Common myeloid progenitor, CD34-positive (primary cell): ENCODE results near the gene ZXDB.
"Not testable (repeated sequence)": the region's sequence is repeated elsewhere in the genome, so short reads cannot be mapped to it uniquely, and the experiment has no call there.

Experiments used
- CTCF ChIA-PET: fragments of 350-600 bp; sonication (Branson Sonifier 250); formaldehyde crosslinking; loops from one replicate; lab custom pipeline; 2021; ENCODE audit warnings: antibody characterized with exemption; lab: Charles Lee
- POLR2A ChIA-PET: fragments of 350-600 bp; sonication (Branson Sonifier 250); formaldehyde crosslinking; loops from one replicate; lab custom pipeline; 2021; ENCODE audit warnings: antibody characterized with exemption; lab: Charles Lee
- DNase-seq, 3 donors: peaks; one replicate each; pipeline versions ENCODE4 v3.0.0 to v3.0.0-alpha.2; 2013
- H3K27ac ChIP-seq, 2 experiments: 1 replicate in 1 of 2; 2 replicates in 1 of 2; pipeline ENCODE4 v1.7.0; 2013; ENCODE audit warnings: inconsistent platforms in 2 of 2, low read length in 2 of 2, mild to moderate bottlenecking in 2 of 2, low read depth in 1 of 2, moderate library complexity in 1 of 2; ENCODE audit not compliant: severe bottlenecking in 2 of 2, insufficient read depth in 1 of 2, poor library complexity in 1 of 2
- H3K27me3 ChIP-seq, 5 experiments: replicated peaks in 2 of 5; 1 replicate in 3 of 5; 2 replicates in 2 of 5; pipeline versions ENCODE4 v1.6.1 to v1.7.0; 2013; ENCODE audit warnings: low read length in 4 of 5, mild to moderate bottlenecking in 2 of 5, moderate library complexity in 2 of 5, inconsistent platforms in 1 of 5; ENCODE audit not compliant: insufficient read depth in 5 of 5, control insufficient read depth in 4 of 5
- H3K36me3 ChIP-seq, 4 experiments: 1 replicate in 2 of 4; 2 replicates in 2 of 4; pipeline versions ENCODE4 v1.6.1 to v1.7.0; 2013; ENCODE audit warnings: low read length in 3 of 4, control low read depth in 1 of 4, mild to moderate bottlenecking in 1 of 4; ENCODE audit not compliant: control insufficient read depth in 4 of 4, insufficient read depth in 4 of 4
- H3K4me1 ChIP-seq, 4 experiments: 1 replicate in 3 of 4; 2 replicates in 1 of 4; pipeline versions ENCODE4 v1.6.1 to v1.7.1; 2013; ENCODE audit warnings: low read length in 3 of 4, mild to moderate bottlenecking in 3 of 4, control low read depth in 1 of 4, inconsistent platforms in 1 of 4, moderate library complexity in 1 of 4; ENCODE audit not compliant: control insufficient read depth in 4 of 4, insufficient read depth in 4 of 4; ENCODE audit errors: control extremely low read depth in 1 of 4
- H3K4me3 ChIP-seq, 7 experiments: 1 replicate in 4 of 7; 2 replicates in 3 of 7; pipeline versions ENCODE4 v1.5.1 to v1.7.0; 2013; ENCODE audit warnings: mild to moderate bottlenecking in 7 of 7, low read length in 6 of 7, moderate library complexity in 6 of 7, inconsistent platforms in 2 of 7, low read depth in 2 of 7, control low read depth in 1 of 7; ENCODE audit not compliant: insufficient read depth in 4 of 7, control insufficient read depth in 1 of 7; ENCODE audit errors: extremely low read depth in 1 of 7
- H3K9me3 ChIP-seq, 5 experiments: 1 replicate in 4 of 5; 2 replicates in 1 of 5; pipeline versions ENCODE4 v1.6.1 to v1.7.1; 2013; ENCODE audit warnings: low read length in 4 of 5, mild to moderate bottlenecking in 2 of 5, inconsistent platforms in 1 of 5, low read depth in 1 of 5, moderate library complexity in 1 of 5; ENCODE audit not compliant: control insufficient read depth in 4 of 5, insufficient read depth in 2 of 5; ENCODE audit errors: control extremely low read depth in 1 of 5
- WGBS: methylation state at CpG from one replicate; pipeline ENCODE4 v1.1.5; 2013; ENCODE audit not compliant: insufficient coverage; 5-methylcytosine and 5-hydroxymethylcytosine counted together

The ZXDB gene

DNA sequence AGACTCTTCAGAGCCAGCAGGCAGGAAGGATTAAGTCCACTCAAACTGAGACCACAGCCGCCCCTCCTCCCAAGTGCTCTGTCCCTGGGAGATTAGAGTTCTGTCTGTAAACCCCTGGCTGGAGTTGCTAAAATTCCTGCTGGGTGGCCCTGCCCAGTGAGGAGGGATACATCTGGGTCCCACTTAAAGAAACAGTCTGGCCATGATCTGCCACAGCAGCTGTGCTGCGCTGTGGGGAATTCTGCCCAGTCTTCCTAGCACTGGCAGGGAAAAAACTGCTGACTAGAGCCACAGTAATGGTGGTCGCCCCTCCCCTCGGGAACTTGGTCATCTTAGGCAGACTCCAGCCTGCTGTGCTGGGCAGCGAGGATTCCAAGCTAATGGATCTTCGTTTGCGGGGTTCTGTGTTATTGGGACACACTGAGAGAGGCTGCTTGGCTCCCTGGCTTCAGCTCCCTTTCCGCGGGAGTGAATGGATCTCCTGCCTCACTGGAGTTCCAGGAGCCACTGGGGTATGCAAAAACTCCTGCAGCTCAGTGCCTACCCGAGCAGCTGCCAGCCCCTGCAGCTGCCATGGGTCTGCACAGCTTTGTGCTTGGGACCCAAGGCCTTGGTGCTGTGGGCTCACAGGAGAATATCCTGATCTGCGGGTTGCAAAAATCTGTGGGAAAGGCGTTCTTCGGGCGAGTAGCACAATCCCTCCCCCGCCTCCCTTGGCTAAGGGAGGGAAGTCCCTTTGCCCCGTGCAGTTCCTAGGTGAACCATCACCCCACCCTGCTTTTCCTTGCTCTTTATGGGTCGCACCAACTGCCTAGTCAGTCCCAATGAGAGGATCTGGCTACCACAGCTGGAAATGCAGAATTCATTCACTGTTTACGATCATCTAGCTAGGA, 15.7 kb downstream of the ZXDB start:
- DNase-seq: no peak
- Histone ChIP-seq H3K36me3 (peaks cover 0 to 2% (median 0%) of the 10 kb centered on the region in 4 experiments), H3K4me1 (no peaks in the 10 kb centered on the region), H3K4me3 (no peak overlapping the region), H3K27ac (no peak overlapping the region), H3K9me3 (peaks cover 0 to 11% (median 1%) of the 10 kb centered on the region in 5 experiments), H3K27me3 (no peaks in the 10 kb centered on the region)
- ChIA-PET CTCF (no interaction called here), POLR2A (no interaction called here)
- WGBS: 75% methylated on average over 14 of the region's 18 CpGs

DNA sequence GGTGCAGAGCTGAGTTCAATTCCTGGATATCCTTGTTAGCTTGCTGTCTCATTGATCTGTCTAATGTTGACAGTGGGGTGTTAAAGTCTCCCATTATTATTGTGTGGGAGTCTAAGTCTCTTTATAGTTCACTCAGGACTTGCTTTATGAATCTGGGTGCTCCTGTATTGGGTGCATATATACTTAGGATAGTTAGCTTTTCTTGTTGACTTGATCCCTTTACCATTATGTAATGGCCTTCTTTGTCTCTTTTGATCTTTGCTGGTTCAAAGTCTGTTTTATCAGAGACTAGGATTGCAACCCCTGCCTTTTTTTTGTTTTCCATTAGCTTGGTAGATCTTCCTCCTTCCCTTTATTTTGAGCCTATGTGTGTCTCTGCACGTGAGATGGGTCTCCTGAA, 21.5 kb downstream of the ZXDB start:
- H3K4me3 ChIP-seq, H3K4me1 ChIP-seq, H3K9me3 ChIP-seq, POLR2A ChIA-PET, H3K27me3 ChIP-seq, CTCF ChIA-PET, H3K27ac ChIP-seq, DNase-seq, H3K36me3 ChIP-seq: not testable (repeated sequence)
- no CpG with 5 or more reads among the region's 1 CpG for WGBS

DNA sequence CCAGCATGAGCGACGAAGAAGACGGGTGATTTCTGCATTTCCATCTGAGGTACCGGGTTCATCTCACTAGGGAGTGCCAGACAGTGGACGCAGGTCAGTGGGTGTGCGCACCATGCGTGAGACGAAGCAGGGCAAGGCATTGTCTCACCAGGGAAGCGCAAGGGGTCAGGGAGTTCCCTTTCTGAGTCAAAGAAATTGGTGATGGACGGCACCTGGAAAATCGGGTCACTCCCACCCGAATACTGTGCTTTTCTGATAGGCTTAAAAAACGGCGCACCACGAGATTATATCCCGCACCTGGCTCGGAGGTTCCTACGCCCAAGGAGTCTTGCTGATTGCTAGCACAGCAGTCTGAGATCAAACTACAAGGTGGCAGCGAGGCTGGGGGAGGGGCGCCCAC, 37.6 kb downstream of the ZXDB start:
- 98% methylated on average over 17 of the region's 20 CpGs for WGBS
- not testable (repeated sequence) for H3K4me1 ChIP-seq

DNA sequence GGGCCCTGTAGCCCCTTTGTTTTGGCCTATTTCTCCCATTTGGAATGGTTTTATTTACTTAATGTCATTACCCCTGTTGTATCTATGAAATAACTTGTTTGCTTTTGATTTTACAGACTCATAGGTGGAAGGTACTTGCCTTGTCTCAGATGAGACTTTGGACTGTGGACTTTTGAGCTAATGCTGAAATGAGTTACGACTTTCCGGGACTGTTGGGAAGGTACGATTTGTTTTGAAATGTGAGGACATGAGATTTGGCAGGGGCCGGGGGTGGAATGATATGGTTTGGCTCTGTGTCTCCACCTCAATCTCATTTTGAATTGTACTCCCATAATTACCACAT, 48.8 kb downstream of the ZXDB start:
- no peak for DNase-seq
- H3K4me3 ChIP-seq: no peak overlapping the region
- no CpG with 5 or more reads among the region's 4 CpGs for WGBS
- no peaks in the 10 kb centered on the region for H3K27me3 ChIP-seq
- no peak overlapping the region for H3K27ac ChIP-seq
- ChIA-PET CTCF (no interaction called here), POLR2A (no interaction called here)
- H3K4me1 ChIP-seq: no peaks in the 10 kb centered on the region
- no peaks in the 10 kb centered on the region for H3K9me3 ChIP-seq
- H3K36me3 ChIP-seq: no peaks in the 10 kb centered on the region

More for the DNA sequence above, 37.6 kb downstream of the ZXDB start:
- DNase-seq, H3K27ac ChIP-seq, H3K36me3 ChIP-seq, CTCF ChIA-PET, POLR2A ChIA-PET, H3K9me3 ChIP-seq, H3K4me3 ChIP-seq, H3K27me3 ChIP-seq: not testable (repeated sequence)

DNA sequence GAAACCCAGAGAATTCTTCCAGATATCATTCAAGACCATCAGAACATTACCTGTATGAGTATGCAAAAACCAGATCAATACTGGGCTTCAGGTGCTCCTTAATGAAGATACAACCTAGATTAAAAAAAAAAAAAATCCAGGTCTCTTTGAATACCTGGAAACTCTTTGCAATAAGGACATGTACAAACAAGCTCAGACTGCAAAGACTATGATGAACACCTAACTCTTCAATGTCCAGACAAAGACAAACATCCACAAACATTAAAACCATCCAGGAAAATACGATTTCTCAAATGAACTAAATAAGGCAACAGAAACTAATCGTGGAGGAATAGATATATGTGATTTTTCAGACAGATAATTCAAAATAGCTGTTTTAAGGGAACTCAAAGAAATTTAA, 49.5 kb downstream of the ZXDB start:
- ChIA-PET CTCF (no interaction called here), POLR2A (no interaction called here)
- WGBS: no CpG with 5 or more reads among the region's 2 CpGs
- DNase-seq: no peak
- no peaks in the 10 kb centered on the region for H3K27me3 ChIP-seq
- no peak overlapping the region for H3K27ac ChIP-seq
- H3K4me1 ChIP-seq: no peaks in the 10 kb centered on the region
- no peak overlapping the region for H3K4me3 ChIP-seq
- no peaks in the 10 kb centered on the region for H3K36me3 ChIP-seq
- no peaks in the 10 kb centered on the region for H3K9me3 ChIP-seq

DNA sequence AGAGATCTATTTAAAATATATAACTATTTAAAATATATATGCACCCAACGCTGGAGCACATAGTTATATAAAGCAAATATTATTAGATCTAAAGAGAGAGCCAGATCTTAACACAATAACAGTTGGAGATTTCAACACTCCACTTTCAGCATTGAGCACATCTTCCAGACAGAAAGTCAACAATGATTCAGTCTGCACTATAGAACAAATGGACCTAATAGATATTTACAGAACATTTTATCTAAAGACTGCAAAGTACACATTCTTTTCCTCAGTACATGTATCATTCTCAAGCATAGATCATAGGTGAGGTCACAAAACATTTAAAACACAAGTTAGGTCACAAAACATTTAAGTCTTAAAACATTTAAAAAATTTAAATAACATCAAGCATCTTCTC, 51.9 kb downstream of the ZXDB start:
- Histone ChIP-seq H3K36me3 (no peaks in the 10 kb centered on the region), H3K4me1 (no peaks in the 10 kb centered on the region), H3K9me3 (no peaks in the 10 kb centered on the region), H3K27me3 (no peaks in the 10 kb centered on the region), H3K4me3 (no peak overlapping the region), H3K27ac (no peak overlapping the region)
- WGBS: no CpG with 5 or more reads among the region's 1 CpG
- ChIA-PET CTCF (no interaction called here), POLR2A (no interaction called here)
- DNase-seq: no peak

DNA sequence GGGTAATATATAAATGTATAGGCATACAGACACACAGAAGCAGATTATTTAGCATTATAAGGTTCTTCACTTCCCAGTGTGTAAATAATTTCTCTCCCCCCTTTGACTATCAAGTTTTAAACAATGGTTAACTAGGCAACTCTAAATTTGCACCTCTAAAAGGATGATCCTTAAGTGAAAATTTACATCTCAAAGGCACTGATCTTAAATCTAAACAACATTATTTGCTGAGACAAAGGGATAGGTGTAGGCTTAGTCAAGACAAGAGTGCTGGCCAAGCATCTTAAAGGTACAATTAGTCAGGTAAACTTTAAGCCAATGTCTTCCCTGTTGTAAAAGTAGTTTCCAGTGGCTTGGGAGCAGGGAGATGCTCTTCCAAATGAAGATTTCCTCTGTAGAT, 55.2 kb downstream of the ZXDB start:
- H3K27me3 ChIP-seq: no peaks in the 10 kb centered on the region
- no peaks in the 10 kb centered on the region for H3K36me3 ChIP-seq
- CTCF ChIA-PET: no interaction called here
- H3K4me1 ChIP-seq: no peaks in the 10 kb centered on the region
- DNase-seq: no peak
- no peaks in the 10 kb centered on the region for H3K9me3 ChIP-seq
- no peak overlapping the region for H3K4me3 ChIP-seq
- POLR2A ChIA-PET: no interaction called here
- no peak overlapping the region for H3K27ac ChIP-seq
